Measurements from ENCODE around the gene ARV1.

DNA sequence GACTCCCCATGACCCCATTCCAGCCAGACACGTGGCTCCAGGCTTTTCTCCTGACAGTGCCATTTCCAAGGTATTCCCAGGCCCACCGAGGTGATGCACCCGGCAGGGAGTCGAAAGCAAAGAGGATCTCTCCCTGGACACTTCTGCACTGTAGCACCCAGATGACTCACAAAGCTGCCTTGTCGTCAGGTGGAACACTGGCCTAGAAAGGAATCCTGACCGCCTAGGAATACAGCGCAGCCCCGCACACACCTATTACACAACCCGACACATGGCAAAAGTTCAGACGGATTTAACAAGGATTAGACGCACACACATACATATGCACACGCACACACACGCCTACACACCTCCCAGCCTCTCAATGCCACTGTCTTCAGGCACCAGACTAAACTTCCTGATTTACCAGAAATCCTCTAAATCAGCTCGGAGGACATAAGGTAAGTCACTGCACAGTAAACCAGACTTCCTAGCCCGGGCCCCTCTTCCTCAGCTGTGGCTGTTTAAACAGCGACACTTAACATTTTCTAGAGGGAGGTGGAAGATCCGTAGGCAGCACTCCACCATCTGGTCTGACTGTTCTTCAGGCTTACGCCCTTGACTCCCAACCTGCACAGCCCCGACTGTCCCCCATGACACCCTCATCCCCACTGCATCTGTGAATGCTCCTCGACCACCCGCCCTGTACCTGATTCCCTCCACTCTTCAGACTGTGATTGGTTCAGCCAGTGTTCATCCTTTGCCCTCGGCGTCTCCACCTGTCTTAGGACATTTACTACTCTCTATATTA lies 48.4 kb downstream of the ARV1 start:
- TF ChIP-seq CTCF (IDR thresholded peaks at IDR 0.05) (no peak), EP300 (IDR thresholded peaks at IDR 0.05; ENCODE audit: low read depth) (no peak)
